ENCODE data around the gene FOXD4L1. TPM values are rescaled to one million over a fixed set of nuclear protein-coding genes. Genes with fewer than 3 reads are reported as not detected.
"Not testable (repeated sequence)": the region's sequence is repeated elsewhere in the genome, so short reads cannot be mapped to it uniquely, and the experiment has no call there.

The FOXD4L1 gene
- polyA plus RNA-seq (2011; rRNA removed) (0.28 and 0.30 TPM in 2 replicates), polyA plus RNA-seq (2017; fragmentation: RNase III; extraction: RNeasy Plus Mini Kit Qiagen cat#74134 plus additional on column Dnase treatment) (0.59 to 0.90 TPM (median 0.67 TPM) in 3 replicates), polyA minus RNA-seq (2011; rRNA and poly(A)+ RNA removed) (0.39 and 0.74 TPM in 2 replicates)
- 0.24 and 0.38 TPM in 2 replicates for polyA plus RNA-seq (2012; cell fraction: cytosol; rRNA removed)
- polyA plus RNA-seq (2012; cell fraction: nucleus; rRNA removed) = 3.1 and 3.4 TPM in 2 replicates

GRCh38 chr2:113498365-113498764, at the start of gene FOXD4L1:
TSS of gene FOXD4L1 (plus strand) at chr2:113498665. CDS start at chr2:113499257, 592 bp downstream.
- H3K4me3 ChIP-seq; DNase-seq (ENCODE audit: low read depth in 1 of 2, low spot score in 1 of 2); POLR2A ChIA-PET; H3K4me1 ChIP-seq; H3K27ac ChIP-seq; CTCF ChIA-PET; FAIRE-seq; H3K9me3 ChIP-seq; ATAC-seq; H3K4me2 ChIP-seq: not testable (repeated sequence)
- WGBS (ENCODE audit: missing lambda C conversion rate) = 88% methylated on average over 4 of the region's 4 CpGs

DNA sequence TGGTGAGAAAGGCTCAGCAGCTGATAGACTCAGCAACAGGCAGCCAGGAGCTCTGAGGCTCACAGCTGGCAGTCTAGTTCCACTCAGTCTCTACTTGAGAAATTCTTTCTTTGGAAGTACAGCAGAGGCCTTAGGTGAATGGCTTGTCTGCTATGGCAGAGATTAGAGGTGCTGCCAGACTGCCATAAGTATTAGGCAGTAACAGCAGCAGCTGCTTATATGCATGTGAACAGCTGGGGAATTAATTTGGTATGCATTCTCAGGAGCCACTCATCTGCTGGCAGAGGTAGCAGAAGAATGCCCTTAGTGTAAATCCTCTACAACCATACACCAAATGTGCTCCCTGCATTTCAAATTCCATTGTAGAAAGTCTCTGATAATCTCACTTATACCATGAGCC, 32.7 kb upstream of the FOXD4L1 start:
- FAIRE-seq; H3K27ac ChIP-seq; DNase-seq (ENCODE audit: low read depth in 1 of 2, low spot score in 1 of 2); H3K4me2 ChIP-seq; CTCF ChIA-PET; ATAC-seq; POLR2A ChIA-PET; H3K4me3 ChIP-seq; H3K9me3 ChIP-seq; H3K4me1 ChIP-seq: not testable (repeated sequence)

DNA sequence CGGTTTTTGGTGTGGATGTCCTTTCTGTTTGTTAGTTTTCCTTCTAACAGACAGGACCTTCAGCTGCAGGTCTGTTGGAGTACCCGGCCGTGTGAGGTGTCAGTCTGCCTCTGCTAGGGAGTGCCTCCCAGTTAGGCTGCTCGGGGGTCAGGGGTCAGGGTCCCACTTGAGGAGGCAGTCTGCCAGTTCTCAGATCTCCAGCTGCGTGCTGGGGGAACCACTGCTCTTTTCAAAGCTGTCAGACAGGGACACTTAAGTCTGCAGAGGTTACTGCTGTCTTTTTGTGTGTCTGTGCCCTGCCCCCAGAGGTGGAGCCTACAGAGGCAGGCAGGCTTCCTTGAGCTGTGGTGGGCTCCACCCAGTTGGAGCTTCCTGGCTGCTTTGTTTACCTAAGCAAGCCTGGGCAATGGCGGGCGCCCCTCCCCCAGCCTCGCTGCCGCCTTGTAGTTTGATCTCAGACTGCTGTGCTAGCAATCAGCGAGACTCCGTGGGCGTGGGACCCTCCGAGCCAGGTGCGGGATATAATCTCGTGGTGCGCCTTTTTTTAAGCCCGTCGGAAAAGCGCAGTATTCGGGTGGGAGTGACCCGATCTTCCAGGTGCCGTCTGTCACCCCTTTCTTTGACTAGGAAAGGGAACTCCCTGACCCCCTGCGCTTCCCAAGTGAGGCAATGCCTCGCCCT, 21.6 kb upstream of the FOXD4L1 start:
- ATAC-seq; H3K4me3 ChIP-seq; FAIRE-seq; POLR2A ChIA-PET; H3K27ac ChIP-seq; DNase-seq (ENCODE audit: low read depth in 1 of 2, low spot score in 1 of 2); H3K4me2 ChIP-seq; CTCF ChIA-PET; H3K4me1 ChIP-seq; H3K9me3 ChIP-seq: not testable (repeated sequence)
- 94% methylated on average over 19 of the region's 24 CpGs for WGBS (ENCODE audit: missing lambda C conversion rate)

DNA sequence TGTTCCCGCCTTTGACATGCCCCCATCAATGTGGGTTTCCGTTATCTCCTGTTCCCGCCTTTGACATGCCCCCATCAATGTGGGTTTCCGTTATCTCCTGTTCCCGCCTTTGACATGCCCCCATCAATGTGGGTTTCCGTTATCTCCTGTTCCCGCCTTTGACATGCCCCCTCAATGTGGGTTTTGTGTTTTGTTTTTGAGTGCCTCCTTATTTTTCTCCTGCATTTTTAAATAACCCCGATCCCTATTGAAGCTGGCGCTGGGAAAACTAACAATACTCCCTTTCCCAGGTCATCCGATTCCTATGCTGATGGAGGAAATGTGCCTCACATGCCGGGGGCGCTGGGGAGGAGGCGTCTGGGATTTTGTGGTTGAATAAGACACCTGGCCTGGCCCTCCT, 1.9 kb upstream of the FOXD4L1 start:
- DNase-seq (ENCODE audit: low read depth in 1 of 2, low spot score in 1 of 2); ATAC-seq; CTCF ChIA-PET; FAIRE-seq; H3K4me2 ChIP-seq; H3K4me3 ChIP-seq; H3K4me1 ChIP-seq; H3K9me3 ChIP-seq; H3K27ac ChIP-seq; POLR2A ChIA-PET: not testable (repeated sequence)
- 96% methylated on average over 13 of the region's 13 CpGs for WGBS (ENCODE audit: missing lambda C conversion rate)

DNA sequence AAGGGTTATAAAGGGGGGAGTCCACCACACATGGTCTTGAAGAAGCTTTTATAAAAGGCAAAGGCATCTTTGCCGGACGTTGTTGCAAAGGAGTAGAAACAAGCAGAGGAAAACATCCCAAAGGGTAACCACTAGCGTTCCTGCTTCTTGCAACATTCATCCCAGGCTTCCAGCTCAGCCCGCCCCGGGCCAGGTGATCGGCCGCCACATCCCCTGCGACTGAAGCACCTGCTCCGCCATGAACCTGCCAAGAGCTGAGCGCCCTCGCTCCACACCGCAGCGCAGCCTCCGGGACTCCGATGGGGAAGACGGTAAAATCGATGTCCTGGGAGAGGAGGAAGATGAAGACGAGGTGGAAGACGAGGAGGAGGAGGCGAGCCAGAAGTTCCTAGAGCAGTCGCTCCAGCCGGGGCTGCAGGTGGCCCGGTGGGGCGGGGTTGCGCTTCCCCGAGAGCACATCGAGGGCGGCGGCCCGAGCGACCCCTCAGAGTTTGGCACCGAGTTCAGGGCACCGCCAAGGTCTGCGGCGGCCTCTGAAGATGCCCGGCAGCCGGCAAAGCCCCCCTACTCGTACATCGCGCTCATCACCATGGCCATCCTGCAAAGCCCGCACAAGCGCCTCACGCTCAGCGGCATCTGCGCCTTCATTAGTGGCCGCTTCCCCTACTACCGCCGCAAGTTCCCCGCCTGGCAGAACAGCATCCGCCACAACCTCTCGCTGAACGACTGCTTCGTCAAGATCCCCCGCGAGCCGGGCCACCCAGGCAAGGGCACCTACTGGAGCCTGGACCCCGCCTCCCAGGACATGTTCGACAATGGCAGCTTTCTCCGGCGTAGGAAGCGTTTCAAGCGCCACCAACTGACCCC, 787 bp downstream of the FOXD4L1 start:
- FAIRE-seq; DNase-seq (ENCODE audit: low read depth in 1 of 2, low spot score in 1 of 2); H3K4me2 ChIP-seq; H3K4me3 ChIP-seq; H3K27ac ChIP-seq; H3K9me3 ChIP-seq; CTCF ChIA-PET; POLR2A ChIA-PET; ATAC-seq: not testable (repeated sequence)
- peaks cover 11% of the 10 kb centered on the region; the same call in 1 of the 3 replicates for H3K4me1 ChIP-seq
- WGBS (ENCODE audit: missing lambda C conversion rate) = 95% methylated on average over 55 of the region's 62 CpGs

GRCh38 chr2:113499886-113500722, 1.6 kb downstream of the FOXD4L1 start:
- CTCF ChIA-PET; H3K27ac ChIP-seq; H3K9me3 ChIP-seq; FAIRE-seq; H3K4me3 ChIP-seq; ATAC-seq; POLR2A ChIA-PET; H3K4me2 ChIP-seq; DNase-seq (ENCODE audit: low read depth in 1 of 2, low spot score in 1 of 2): not testable (repeated sequence)
- 86% methylated on average over 39 of the region's 56 CpGs for WGBS (ENCODE audit: missing lambda C conversion rate)
- H3K4me1 ChIP-seq = peaks cover 13% of the 10 kb centered on the region; the same call in 1 of the 3 replicates

DNA sequence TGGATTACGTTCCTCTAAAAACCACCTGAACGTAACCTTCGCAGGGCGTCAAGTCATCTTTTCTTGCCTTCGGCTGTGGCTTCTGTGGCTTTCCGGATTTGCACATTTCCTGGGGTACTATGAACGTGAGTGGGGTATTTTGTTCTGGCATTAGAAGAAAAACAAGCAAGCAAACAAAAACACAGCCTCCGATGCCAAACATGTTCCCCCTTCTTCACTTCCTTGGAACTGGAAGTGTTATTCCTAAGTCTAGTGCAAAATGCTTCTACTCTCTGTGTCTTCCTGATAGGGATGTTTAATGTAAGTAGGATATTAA, 2.2 kb downstream of the FOXD4L1 start:
- H3K27ac ChIP-seq; H3K4me2 ChIP-seq; POLR2A ChIA-PET; H3K9me3 ChIP-seq; CTCF ChIA-PET; FAIRE-seq; ATAC-seq; DNase-seq (ENCODE audit: low read depth in 1 of 2, low spot score in 1 of 2); H3K4me3 ChIP-seq: not testable (repeated sequence)
- H3K4me1 ChIP-seq = peaks cover 13% of the 10 kb centered on the region; the same call in 1 of the 3 replicates
- 75% methylated on average over 8 of the region's 8 CpGs for WGBS (ENCODE audit: missing lambda C conversion rate)

DNA sequence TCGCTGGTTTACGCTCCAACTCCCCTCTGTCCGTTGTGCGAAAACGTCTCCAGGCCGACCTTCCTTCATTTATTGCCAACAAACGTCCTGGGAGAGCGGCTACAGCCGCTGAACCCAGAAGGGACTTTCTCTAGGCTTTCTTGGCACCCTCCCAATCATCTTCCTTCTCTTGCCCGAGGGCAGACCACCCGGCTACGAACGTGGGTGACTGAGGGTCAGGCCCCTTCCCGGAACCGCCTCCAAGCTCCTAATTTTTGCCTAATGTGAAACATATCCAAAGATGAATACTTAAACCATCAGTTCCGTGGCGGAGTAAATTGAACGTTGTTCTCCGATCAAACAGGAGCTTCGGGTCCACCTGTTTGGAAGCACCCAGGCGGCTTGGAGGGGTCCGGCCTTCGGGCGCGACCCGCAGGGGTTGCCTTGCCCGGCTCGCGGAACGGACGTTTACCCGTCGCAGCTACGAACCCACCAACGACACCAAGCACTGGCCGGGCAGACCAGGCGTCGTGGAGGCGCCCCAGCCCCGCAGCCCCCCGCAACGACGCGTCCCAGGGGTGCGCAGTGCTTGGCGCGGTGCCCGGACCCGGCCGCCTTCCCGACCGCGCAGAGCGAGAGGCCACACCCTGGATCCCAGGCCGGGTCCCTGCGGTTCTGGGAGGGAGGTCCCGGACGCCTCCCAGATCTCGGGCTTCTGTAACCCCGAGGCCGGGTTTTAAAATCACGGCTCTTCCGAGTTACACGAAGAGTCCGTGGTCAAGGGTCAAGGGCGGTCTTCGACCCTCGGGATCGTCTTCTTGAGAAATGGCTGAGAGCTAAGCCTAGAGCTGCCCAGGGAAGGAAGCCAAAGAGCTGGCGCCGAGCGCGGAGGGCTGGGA, 4.0 kb downstream of the FOXD4L1 start:
- H3K27ac ChIP-seq; H3K9me3 ChIP-seq; POLR2A ChIA-PET; FAIRE-seq; DNase-seq (ENCODE audit: low read depth in 1 of 2, low spot score in 1 of 2); CTCF ChIA-PET: not testable (repeated sequence)
- Histone ChIP-seq H3K4me3 (peak overlapping the region; percentile 48), H3K4me2 (peak overlapping the region; percentile 98), H3K4me1 (peaks cover 13% of the 10 kb centered on the region; the same call in 1 of the 3 replicates)
- 12% methylated on average over 25 of the region's 73 CpGs for WGBS (ENCODE audit: missing lambda C conversion rate)
- peak; percentile 46 to 68 for ATAC-seq
